CD4-positive, alpha-beta memory T cell (primary cell): ENCODE measurements around the gene ARHGAP40. TPM values are rescaled to one million over a fixed set of nuclear protein-coding genes. Genes with fewer than 3 reads are reported as not detected.
A peak's percentile ranks its signal among the peaks of the same experiment; 100 is the strongest.

Experiments
- CTCF ChIA-PET: fragments of 350-600 bp; sonication (Branson Sonifier 250); formaldehyde crosslinking; loops from one replicate; lab custom pipeline; 2021; ENCODE audit warnings: inconsistent platforms; ENCODE audit not compliant: partially characterized antibody; lab: Charles Lee
- POLR2A ChIA-PET: fragments of 350-600 bp; sonication (Branson Sonifier 250); formaldehyde crosslinking; loops from one replicate; lab custom pipeline; 2021; ENCODE audit not compliant: partially characterized antibody; lab: Charles Lee
- DNase-seq, 5 donors: peaks; one replicate each; pipeline versions ENCODE4 v3.0.0 to v3.0.0-alpha.2; 2020 to 2022; ENCODE audit warnings: mixed read lengths in 1 of 5
- H3K27ac ChIP-seq: one replicate; pipeline ENCODE4 v1.7.0; 2013; ENCODE audit warnings: low read depth, low read length
- H3K27me3 ChIP-seq: 2 replicates; pipeline ENCODE4 v1.7.0; 2013; ENCODE audit warnings: mild to moderate bottlenecking, low read length, moderate library complexity; ENCODE audit not compliant: insufficient read depth
- H3K36me3 ChIP-seq: 2 replicates; pipeline ENCODE4 v1.7.0; 2013; ENCODE audit warnings: mild to moderate bottlenecking, low read length, moderate library complexity; ENCODE audit not compliant: insufficient read depth
- H3K4me1 ChIP-seq: 2 replicates; pipeline ENCODE4 v1.7.0; 2013; ENCODE audit warnings: mild to moderate bottlenecking, low read length, moderate library complexity; ENCODE audit not compliant: insufficient read depth
- H3K4me3 ChIP-seq, 2 donors: one replicate each; pipeline ENCODE4 v1.7.0; 2013; ENCODE audit warnings: low read length in 2 of 2, mild to moderate bottlenecking in 1 of 2
- H3K9me3 ChIP-seq, 2 donors: one replicate each; pipeline ENCODE4 v1.7.0; 2013; ENCODE audit warnings: low read length in 2 of 2, control low read depth in 1 of 2; ENCODE audit not compliant: control insufficient read depth in 1 of 2
- H3K27ac Mint-ChIP-seq, 7 donors: one replicate each; pipeline ENCODE4 v1.8.0; 2020 to 2021; ENCODE audit warnings: mixed read lengths in 7 of 7, mild to moderate bottlenecking in 6 of 7, inconsistent platforms in 3 of 7, moderate library complexity in 3 of 7
- H3K27me3 Mint-ChIP-seq, 2 donors: one replicate each; pipeline ENCODE4 v1.8.0; 2020 to 2021; ENCODE audit warnings: mixed read lengths in 2 of 2
- H3K36me3 Mint-ChIP-seq, 2 donors: one replicate each; pipeline ENCODE4 v1.8.0; 2020 to 2021; ENCODE audit warnings: mixed read lengths in 2 of 2, inconsistent platforms in 1 of 2, mild to moderate bottlenecking in 1 of 2
- H3K4me1 Mint-ChIP-seq, 4 donors: one replicate each; pipeline ENCODE4 v1.8.0; 2020 to 2021; ENCODE audit warnings: mixed read lengths in 4 of 4, mild to moderate bottlenecking in 1 of 4
- H3K4me3 Mint-ChIP-seq, 8 donors: one replicate each; pipeline ENCODE4 v1.8.0; 2020 to 2021; ENCODE audit warnings: mixed read lengths in 8 of 8, mild to moderate bottlenecking in 7 of 8, moderate library complexity in 6 of 8, inconsistent platforms in 3 of 8
- H3K9me3 Mint-ChIP-seq, 8 donors: one replicate each; pipeline ENCODE4 v1.8.0; 2020 to 2021; ENCODE audit warnings: mixed read lengths in 8 of 8, mild to moderate bottlenecking in 5 of 8, inconsistent platforms in 3 of 8, moderate library complexity in 1 of 8
- intact Hi-C: fragments of 100-400 bp; cut with micrococcal nuclease; formaldehyde crosslinking; loops from one replicate; pipeline ENCODE4 v1.15.1; 2023
- polyA plus RNA-seq, 2 donors: library from polyadenylated mRNA; unstranded; fragments of 300-500 nt; fragmentation: Illumina TruSeq; gene quantifications; one replicate each; pipeline ENCODE4 v1.2.3, GENCODE V29; 2021
- total RNA-seq, 2 experiments: library from RNA; stranded (reverse); gene quantifications; one replicate each; pipeline ENCODE4 v1.2.3, GENCODE V29; 2021

Gene ARHGAP40
- total and polyA plus RNA-seq, 4 experiments from 2014 or later, result not detected

DNA sequence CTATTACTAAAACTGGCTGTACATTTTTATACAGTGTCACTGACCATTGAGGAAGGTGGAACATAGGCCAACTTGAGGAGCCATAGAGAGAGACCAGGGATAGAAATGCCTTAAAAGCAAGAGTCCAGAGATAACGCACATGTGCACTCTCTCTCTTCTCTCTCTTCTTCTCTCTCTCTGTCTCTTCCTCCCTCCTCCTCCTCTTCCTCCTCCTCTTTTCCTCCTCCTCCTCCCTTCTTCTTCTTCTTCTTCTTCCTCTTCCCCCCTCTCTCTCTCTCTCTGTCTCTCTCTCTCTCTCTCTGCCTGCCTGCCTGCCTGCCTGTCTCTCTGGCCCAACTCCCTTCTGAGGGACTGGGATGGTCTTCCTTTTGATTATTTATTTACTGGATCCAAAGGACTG, 36.9 kb upstream of the ARHGAP40 start:
- no peaks in the 10 kb centered on the region for H3K27me3 ChIP-seq
- H3K4me3 ChIP-seq, result no peak overlapping the region
- H3K9me3 ChIP-seq, result no peaks in the 10 kb centered on the region
- H3K27ac ChIP-seq, result no peak overlapping the region
- H3K27me3 Mint-ChIP-seq, result no peaks in the 10 kb centered on the region
- H3K9me3 Mint-ChIP-seq, result no peaks in the 10 kb centered on the region
- POLR2A ChIA-PET, result no interaction called here
- CTCF ChIA-PET, result no interaction called here
- H3K4me1 ChIP-seq, result no peaks in the 10 kb centered on the region
- peaks cover 58% of the 10 kb centered on the region for H3K36me3 ChIP-seq
- peak overlapping the region in 1 of 7 donors; percentile 26 for H3K27ac Mint-ChIP-seq
- intact Hi-C loops, result no loop called here
- no peak for DNase-seq
- H3K4me1 Mint-ChIP-seq, result no peaks in the 10 kb centered on the region
- H3K36me3 Mint-ChIP-seq, result peaks cover 45 to 79% of the 10 kb centered on the region in 2 donors
- no peak overlapping the region for H3K4me3 Mint-ChIP-seq

DNA sequence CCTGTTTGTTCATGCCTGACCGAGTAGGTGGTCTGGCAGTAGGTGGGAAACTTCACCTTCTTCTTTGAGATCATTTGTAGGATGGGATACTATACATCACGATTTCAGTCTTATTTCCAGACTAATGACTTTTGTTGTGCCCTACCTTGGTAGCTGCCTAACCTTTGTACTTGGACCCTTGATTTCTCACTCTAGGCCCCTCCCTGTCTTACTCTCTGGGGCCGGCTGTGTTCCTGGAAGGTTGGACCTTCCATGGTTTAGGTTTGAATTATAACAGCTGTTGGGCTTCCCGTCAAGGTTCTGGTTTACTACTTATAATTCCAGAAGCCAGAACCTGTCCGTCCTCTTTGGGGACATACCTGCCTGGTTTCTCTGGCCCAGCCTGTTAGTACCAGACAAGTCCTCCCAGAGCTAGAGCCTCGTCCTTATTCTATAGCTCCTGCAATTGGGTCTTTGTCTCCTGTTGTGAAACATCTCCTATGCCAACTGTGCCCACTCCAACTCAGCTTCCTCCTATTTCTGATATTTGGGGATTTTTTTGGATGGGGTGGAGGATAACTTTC, 35.5 kb upstream of the ARHGAP40 start:
- Histone ChIP-seq H3K4me1 (no peaks in the 10 kb centered on the region), H3K4me3 (no peak overlapping the region), H3K27me3 (no peaks in the 10 kb centered on the region), H3K36me3 (peaks cover 62% of the 10 kb centered on the region), H3K9me3 (no peaks in the 10 kb centered on the region), H3K27ac (no peak overlapping the region)
- peaks cover 42 to 84% of the 10 kb centered on the region in 2 donors for H3K36me3 Mint-ChIP-seq
- H3K27ac Mint-ChIP-seq, result peak overlapping the region in 1 of 7 donors; percentile 12
- POLR2A ChIA-PET, result no interaction called here
- H3K27me3 Mint-ChIP-seq, result no peaks in the 10 kb centered on the region
- CTCF ChIA-PET, result no interaction called here
- no peaks in the 10 kb centered on the region for H3K4me1 Mint-ChIP-seq
- H3K4me3 Mint-ChIP-seq, result no peak overlapping the region
- intact Hi-C loops, result no loop called here
- H3K9me3 Mint-ChIP-seq, result no peaks in the 10 kb centered on the region
- no peak for DNase-seq

DNA sequence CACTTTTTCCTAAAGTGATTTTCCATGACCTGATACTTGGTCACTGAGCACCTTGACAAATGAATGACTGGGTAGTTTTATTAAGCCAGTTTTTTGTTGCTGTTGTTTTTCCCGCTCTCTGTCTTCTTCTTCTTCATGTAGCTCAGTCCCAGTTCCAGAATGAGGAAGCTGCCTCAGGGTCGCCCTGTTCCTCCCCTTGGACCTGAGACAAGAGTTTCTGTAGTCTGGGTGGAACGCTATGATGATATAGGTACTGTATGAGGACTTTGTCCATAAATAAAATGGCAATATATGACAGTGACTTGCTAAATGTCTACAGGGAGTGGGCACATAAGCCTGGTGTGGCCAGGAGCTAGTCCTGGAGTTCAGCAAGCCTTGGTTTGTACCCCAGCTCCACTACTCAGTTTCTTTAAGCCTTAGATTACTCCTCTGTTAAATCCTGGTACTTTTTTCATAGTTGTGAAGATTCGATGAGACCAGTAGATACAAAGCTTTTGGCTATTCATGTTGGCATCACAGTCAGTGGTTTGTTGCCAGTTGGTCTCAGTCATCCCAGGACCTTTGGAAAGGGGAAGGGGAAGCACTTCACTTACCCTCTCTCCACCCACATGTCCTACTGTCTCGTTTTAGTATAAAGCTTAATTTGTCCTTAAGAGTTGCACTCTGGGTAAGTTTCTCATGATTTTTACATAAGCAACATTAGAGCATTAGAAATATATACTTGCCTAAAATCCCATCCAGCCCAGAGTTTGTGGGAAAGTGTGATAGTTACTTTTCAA, 31.7 kb upstream of the ARHGAP40 start:
- Histone ChIP-seq H3K4me1 (no peaks in the 10 kb centered on the region), H3K36me3 (peaks cover 67% of the 10 kb centered on the region), H3K27me3 (no peaks in the 10 kb centered on the region), H3K27ac (no peak overlapping the region), H3K4me3 (no peak overlapping the region), H3K9me3 (no peaks in the 10 kb centered on the region)
- Mint-ChIP-seq H3K36me3 (peaks cover 40 to 82% of the 10 kb centered on the region in 2 donors), H3K4me3 (no peak overlapping the region), H3K27ac (peak overlapping the region in 4 of 7 donors; percentile 53 to 78 (median 74)), H3K4me1 (no peaks in the 10 kb centered on the region), H3K27me3 (no peaks in the 10 kb centered on the region), H3K9me3 (no peaks in the 10 kb centered on the region)
- ChIA-PET POLR2A (interaction anchor here (1.0 kb wide), 1 partner anchor 9 kb away, joined by 3 read pairs; no protein-coding TSS in a partner anchor), CTCF (no interaction called here)
- intact Hi-C loops, result no loop called here
- DNase-seq, result no peak

- intact Hi-C loops, result no loop called here
- H3K4me3 ChIP-seq, result no peak overlapping the region
- H3K27ac ChIP-seq, result no peak overlapping the region
- no peaks in the 10 kb centered on the region for H3K27me3 Mint-ChIP-seq
- H3K9me3 Mint-ChIP-seq, result no peaks in the 10 kb centered on the region
- POLR2A ChIA-PET, result no interaction called here
- no peak for DNase-seq
- no peak overlapping the region for H3K27ac Mint-ChIP-seq
- no peaks in the 10 kb centered on the region for H3K9me3 ChIP-seq
- H3K4me1 Mint-ChIP-seq, result no peaks in the 10 kb centered on the region
- CTCF ChIA-PET, result interaction anchor here (0.5 kb wide), 1 partner anchor 59 kb away, joined by 3 read pairs; no protein-coding TSS in a partner anchor
- no peak overlapping the region for H3K4me3 Mint-ChIP-seq
- peaks cover 34 to 69% of the 10 kb centered on the region in 2 donors for H3K36me3 Mint-ChIP-seq
- H3K36me3 ChIP-seq, result peaks cover 56% of the 10 kb centered on the region
- H3K4me1 ChIP-seq, result no peaks in the 10 kb centered on the region
- H3K27me3 ChIP-seq, result no peaks in the 10 kb centered on the region
Measured at GRCh38 chr20:38573413-38573812, 28.2 kb upstream of the ARHGAP40 start.

- peaks cover 15 to 23% of the 10 kb centered on the region in 2 donors for H3K36me3 Mint-ChIP-seq
- H3K27me3 Mint-ChIP-seq, result no peaks in the 10 kb centered on the region
- H3K9me3 Mint-ChIP-seq, result peaks cover 0 to 1% (median 0%) of the 10 kb centered on the region in 8 donors
- H3K27ac Mint-ChIP-seq, result peak overlapping the region in 2 of 7 donors; percentile 53 to 84
- Histone ChIP-seq H3K27me3 (no peaks in the 10 kb centered on the region), H3K4me1 (no peaks in the 10 kb centered on the region), H3K36me3 (peaks cover 17% of the 10 kb centered on the region), H3K27ac (no peak overlapping the region), H3K4me3 (no peak overlapping the region), H3K9me3 (no peaks in the 10 kb centered on the region)
- H3K4me3 Mint-ChIP-seq, result no peak overlapping the region
- ChIA-PET POLR2A (interaction anchor here (0.7 kb wide), 1 partner anchor 9 kb away, joined by 3 read pairs; no protein-coding TSS in a partner anchor), CTCF (no interaction called here)
- DNase-seq, result no peak
- intact Hi-C loops, result no loop called here
- H3K4me1 Mint-ChIP-seq, result no peaks in the 10 kb centered on the region
Measured at GRCh38 chr20:38579219-38579910, 22.2 kb upstream of the ARHGAP40 start.

GRCh38 chr20:38579921-38580320, 21.7 kb upstream of the ARHGAP40 start:
- Mint-ChIP-seq H3K4me1 (no peaks in the 10 kb centered on the region), H3K4me3 (no peak overlapping the region), H3K9me3 (peaks cover 0 to 1% (median 0%) of the 10 kb centered on the region in 8 donors), H3K27ac (peak overlapping the region in 2 of 7 donors; percentile 53 to 84), H3K36me3 (peaks cover 10 to 18% of the 10 kb centered on the region in 2 donors), H3K27me3 (no peaks in the 10 kb centered on the region)
- DNase-seq, result no peak
- Histone ChIP-seq H3K9me3 (no peaks in the 10 kb centered on the region), H3K27ac (no peak overlapping the region), H3K27me3 (no peaks in the 10 kb centered on the region), H3K4me1 (no peaks in the 10 kb centered on the region), H3K4me3 (no peak overlapping the region), H3K36me3 (peaks cover 11% of the 10 kb centered on the region)
- POLR2A ChIA-PET, result no interaction called here
- CTCF ChIA-PET, result no interaction called here
- intact Hi-C loops, result no loop called here

DNA sequence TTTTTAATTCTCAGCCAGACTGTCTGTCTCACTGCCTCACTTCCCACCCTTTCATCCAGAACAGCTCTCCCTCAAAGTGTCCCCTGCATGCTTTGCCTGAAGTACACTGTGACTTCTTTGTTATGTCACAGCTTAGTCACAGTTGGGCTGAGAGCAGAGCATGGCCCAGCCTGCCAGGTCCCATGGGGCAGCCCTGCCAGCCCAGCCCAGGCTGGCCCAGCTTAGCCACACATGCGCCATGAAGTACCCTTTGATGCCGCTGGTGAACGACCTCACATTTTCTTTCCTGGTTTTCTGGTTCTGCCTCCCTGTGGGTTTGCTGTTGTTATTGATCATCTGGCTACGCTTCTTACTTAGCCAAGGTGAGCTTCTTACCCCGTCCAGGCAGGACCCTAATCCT, 20.6 kb upstream of the ARHGAP40 start, which contains the start of gene ADIG:
ADIG (plus strand) TSS at position 185 of the 400 bp plus-strand sequence; CDS start at position 239, 54 bp downstream.
- Mint-ChIP-seq H3K27me3 (no peaks in the 10 kb centered on the region), H3K4me1 (no peaks in the 10 kb centered on the region), H3K27ac (peak within 1 kb of the TSS in 1 of 7 donors; percentile 51), H3K9me3 (peaks cover 0 to 1% (median 0%) of the 10 kb centered on the region in 8 donors), H3K4me3 (no peak within 1 kb of the TSS), H3K36me3 (peaks cover 10% of the 10 kb centered on the region in 2 donors)
- intact Hi-C loops, result no loop called here
- Histone ChIP-seq H3K27me3 (no peaks in the 10 kb centered on the region), H3K27ac (no peak within 1 kb of the TSS), H3K4me1 (no peaks in the 10 kb centered on the region), H3K4me3 (no peak within 1 kb of the TSS), H3K9me3 (no peaks in the 10 kb centered on the region), H3K36me3 (peaks cover 6% of the 10 kb centered on the region)
- ChIA-PET CTCF (no interaction called here), POLR2A (interaction anchor here (0.9 kb wide), 1 partner anchor 108 kb away, joined by 3 read pairs; the partner anchor contains the start of gene RALGAPB)
- DNase-seq, result no peak
